HEK293 (cell line): ENCODE data around the gene SYPL2.

ENCODE experiments used
- CTCF ChIA-PET: fragments of 350-600 bp; formaldehyde crosslinking; extraction: SDS; loops from one replicate; lab custom pipeline; 2021; ENCODE audit warnings: antibody characterized with exemption; lab: Yijun Ruan, JAX
- POLR2A ChIA-PET: fragments of 300-600 bp; formaldehyde crosslinking; extraction: SDS; loops from one replicate; lab custom pipeline; 2020; ENCODE audit warnings: antibody characterized with exemption, inconsistent platforms; lab: Yijun Ruan, JAX
- H3K27ac ChIP-seq: fragments of 200-500 bp; sonication (Bioruptor generic); 2 replicates; pipeline ENCODE4 v1.5.1; 2014; ENCODE audit warnings: low read depth, low read length, control low read depth, inconsistent platforms; ENCODE audit errors: extremely low read depth
- H3K36me3 ChIP-seq, 2 experiments: fragments of 200-500 bp in 1 of 2; sonication (Bioruptor generic) in 1 of 2; 1 replicate in 1 of 2; 2 replicates in 1 of 2; pipeline ENCODE4 v1.5.1; 2014 to 2017; ENCODE audit warnings: inconsistent platforms in 2 of 2, low read length in 2 of 2; ENCODE audit not compliant: control insufficient read depth in 2 of 2, insufficient read depth in 1 of 2
- H3K4me1 ChIP-seq: fragments of 200-500 bp; sonication (Bioruptor generic); 2 replicates; pipeline ENCODE4 v1.5.1; 2014; ENCODE audit warnings: mild to moderate bottlenecking, low read length, inconsistent platforms; ENCODE audit not compliant: control insufficient read depth, insufficient read depth
- H3K4me3 ChIP-seq: 2 replicates; pipeline ENCODE4 v1.5.1; 2011; ENCODE audit warnings: low read depth, mild to moderate bottlenecking, control low read depth, low read length, moderate library complexity
- H3K9me3 ChIP-seq: fragments of 200-500 bp; sonication (Bioruptor generic); 2 replicates; pipeline ENCODE4 v1.5.1; 2014; ENCODE audit warnings: low read depth, low read length, inconsistent platforms; ENCODE audit not compliant: control insufficient read depth, insufficient read depth
- KLF10 ChIP-seq: fragments of 450-650 bp; IDR thresholded peaks from 2 replicates; pipeline ENCODE4 v1.5.1; 2018; ENCODE audit warnings: missing biosample characterization, mild to moderate bottlenecking, missing genetic modification characterization
- KLF7 ChIP-seq: fragments of 450-650 bp; formaldehyde crosslinking; IDR thresholded peaks from 2 replicates; pipeline ENCODE4 v1.5.1; 2016; ENCODE audit warnings: missing biosample characterization, missing genetic modification characterization, borderline replicate concordance
- KLF9 ChIP-seq: fragments of 450-650 bp; formaldehyde crosslinking; IDR thresholded peaks from 2 replicates; pipeline ENCODE4 v1.5.1; 2016; ENCODE audit warnings: missing biosample characterization, missing genetic modification characterization, low read depth
- MZF1 ChIP-seq: fragments of 450-650 bp; formaldehyde crosslinking; IDR thresholded peaks from 2 replicates; pipeline ENCODE4 v1.5.1; 2017; ENCODE audit warnings: missing biosample characterization, missing genetic modification characterization, borderline replicate concordance
- OSR2 ChIP-seq: fragments of 450-650 bp; formaldehyde crosslinking; IDR thresholded peaks from 2 replicates; pipeline ENCODE4 v1.5.1; 2016; ENCODE audit warnings: missing biosample characterization, missing genetic modification characterization
- PRDM10 ChIP-seq: fragments of 450-650 bp; formaldehyde crosslinking; IDR thresholded peaks from 2 replicates; pipeline ENCODE4 v1.5.1; 2016; ENCODE audit warnings: missing biosample characterization, missing genetic modification characterization
- SP2 ChIP-seq: fragments of 450-650 bp; formaldehyde crosslinking; IDR thresholded peaks from 2 replicates; pipeline ENCODE4 v1.5.1; 2016; ENCODE audit warnings: missing biosample characterization, missing genetic modification characterization
- SP3 ChIP-seq: fragments of 450-650 bp; formaldehyde crosslinking; IDR thresholded peaks from 2 replicates; pipeline ENCODE4 v1.5.1; 2016; ENCODE audit warnings: missing biosample characterization, missing genetic modification characterization
- YY1 ChIP-seq: fragments of 450-650 bp; formaldehyde crosslinking; IDR thresholded peaks from 2 replicates; pipeline ENCODE4 v1.5.1; 2018; ENCODE audit warnings: missing biosample characterization, missing genetic modification characterization
- ZBTB1 ChIP-seq: fragments of 450-650 bp; formaldehyde crosslinking; IDR thresholded peaks from 2 replicates; pipeline ENCODE4 v1.5.1; 2016; ENCODE audit warnings: missing biosample characterization, missing genetic modification characterization
- ZBTB48 ChIP-seq: fragments of 450-650 bp; formaldehyde crosslinking; IDR thresholded peaks from 2 replicates; pipeline ENCODE4 v1.5.1; 2016; ENCODE audit warnings: missing biosample characterization, missing genetic modification characterization
- ZBTB7A ChIP-seq: fragments of 450-650 bp; formaldehyde crosslinking; IDR thresholded peaks from 2 replicates; pipeline ENCODE4 v1.5.1; 2016; ENCODE audit warnings: low read depth, missing biosample characterization, missing genetic modification characterization
- ZEB2 ChIP-seq: fragments of 450-650 bp; formaldehyde crosslinking; IDR thresholded peaks from 2 replicates; pipeline ENCODE4 v1.5.1; 2016; ENCODE audit warnings: missing biosample characterization, missing genetic modification characterization
- ZFHX2 ChIP-seq: fragments of 450-650 bp; formaldehyde crosslinking; conservative IDR thresholded peaks from 2 replicates; pipeline ENCODE4 v1.5.1; 2016; ENCODE audit warnings: missing biosample characterization, missing genetic modification characterization
- ZNF114 ChIP-seq: fragments of 450-650 bp; formaldehyde crosslinking; IDR thresholded peaks from 2 replicates; pipeline ENCODE4 v1.5.0; 2017; ENCODE audit warnings: missing biosample characterization, missing genetic modification characterization
- ZNF138 ChIP-seq: fragments of 450-650 bp; formaldehyde crosslinking; IDR thresholded peaks from 2 replicates; pipeline ENCODE4 v1.5.1; 2016; ENCODE audit warnings: missing biosample characterization, missing genetic modification characterization, borderline replicate concordance
- ZNF184 ChIP-seq: fragments of 450-650 bp; IDR thresholded peaks from 2 replicates; pipeline ENCODE4 v1.5.1; 2018; ENCODE audit warnings: missing biosample characterization, mild to moderate bottlenecking, missing genetic modification characterization
- ZNF2 ChIP-seq: fragments of 450-650 bp; formaldehyde crosslinking; IDR thresholded peaks from 2 replicates; pipeline ENCODE4 v1.5.1; 2016; ENCODE audit warnings: missing biosample characterization, missing genetic modification characterization
- ZNF202 ChIP-seq: fragments of 450-650 bp; formaldehyde crosslinking; IDR thresholded peaks from 2 replicates; pipeline ENCODE4 v1.5.1; 2016; ENCODE audit warnings: missing biosample characterization, missing genetic modification characterization, borderline replicate concordance
- ZNF324 ChIP-seq: fragments of 450-650 bp; formaldehyde crosslinking; IDR thresholded peaks from 2 replicates; pipeline ENCODE4 v1.5.1; 2016; ENCODE audit warnings: missing biosample characterization, missing genetic modification characterization
- ZNF391 ChIP-seq: fragments of 450-650 bp; formaldehyde crosslinking; IDR thresholded peaks from 2 replicates; pipeline ENCODE4 v1.5.1; 2016; ENCODE audit warnings: low read depth, missing biosample characterization, missing genetic modification characterization, borderline replicate concordance
- ZNF423 ChIP-seq: fragments of 450-650 bp; formaldehyde crosslinking; IDR thresholded peaks from 2 replicates; pipeline ENCODE4 v1.5.1; 2016; ENCODE audit warnings: missing biosample characterization, missing genetic modification characterization
- ZNF426 ChIP-seq: fragments of 450-650 bp; formaldehyde crosslinking; IDR thresholded peaks from 2 replicates; pipeline ENCODE4 v1.5.1; 2017; ENCODE audit warnings: missing biosample characterization, missing genetic modification characterization, mild to moderate bottlenecking, inconsistent platforms, moderate library complexity
- ZNF514 ChIP-seq: fragments of 450-650 bp; formaldehyde crosslinking; IDR thresholded peaks from 2 replicates; pipeline ENCODE4 v1.5.1; 2016; ENCODE audit warnings: missing biosample characterization, missing genetic modification characterization
- ZNF561 ChIP-seq: fragments of 450-650 bp; IDR thresholded peaks from 2 replicates; pipeline ENCODE4 v1.5.1; 2018; ENCODE audit warnings: missing biosample characterization, missing genetic modification characterization, borderline replicate concordance
- ZNF600 ChIP-seq: fragments of 450-650 bp; formaldehyde crosslinking; IDR thresholded peaks from 2 replicates; pipeline ENCODE4 v1.5.1; 2016; ENCODE audit warnings: missing biosample characterization, missing genetic modification characterization
- ZNF645 ChIP-seq: fragments of 450-650 bp; formaldehyde crosslinking; IDR thresholded peaks from 2 replicates; pipeline ENCODE4; 2016; ENCODE audit warnings: missing biosample characterization, missing genetic modification characterization
- ZNF658 ChIP-seq: fragments of 450-650 bp; formaldehyde crosslinking; IDR thresholded peaks from 2 replicates; pipeline ENCODE4; 2016; ENCODE audit warnings: missing biosample characterization, missing genetic modification characterization
- ZNF76 ChIP-seq: fragments of 450-650 bp; formaldehyde crosslinking; IDR thresholded peaks from 2 replicates; pipeline ENCODE4; 2016; ENCODE audit warnings: low read depth, missing biosample characterization, missing genetic modification characterization, borderline replicate concordance
- ZNF843 ChIP-seq: fragments of 450-650 bp; formaldehyde crosslinking; IDR thresholded peaks from 2 replicates; pipeline ENCODE4 v1.5.1; 2016; ENCODE audit warnings: missing biosample characterization, missing genetic modification characterization
- ZSCAN5A ChIP-seq: fragments of 450-650 bp; formaldehyde crosslinking; IDR thresholded peaks from 2 replicates; pipeline ENCODE4 v1.5.1; 2016; ENCODE audit warnings: missing biosample characterization, missing genetic modification characterization

The SYPL2 gene

GRCh38 chr1:109493227-109493626, 26.9 kb downstream of the SYPL2 start (continued):
- TF ChIP-seq SP2 (tag by site-specific recombination) = peak; percentile 48
- no peak for TF ChIP-seq ZNF423
- no peak for TF ChIP-seq MZF1 (tag by site-specific recombination)
- peak; percentile 85 for TF ChIP-seq ZFHX2 (tag by site-specific recombination)
- peak; percentile 30 for TF ChIP-seq SP3 (tag by site-specific recombination)

- Histone ChIP-seq H3K36me3 (peaks cover 0 to 63% of the 10 kb centered on the region in 2 experiments; a peak in 1 of 3 replicates), H3K27ac (peak within 1 kb of the TSS; percentile 6; the same call in 1 of the 2 replicates)
- CTCF ChIA-PET = interaction anchor here (0.5 to 36.3 kb wide), 22 partner anchors 11 to 560 kb away, joined by 3 to 1152 read pairs (median 4); partner anchors contain the start of genes AMIGO1, ATXN7L2 and GPR61
- TF ChIP-seq ZNF324 (tag by site-specific recombination) (peak; percentile 68; the same call in 1 of the 2 replicates), ZNF600 (tag by site-specific recombination) (peak; percentile 91), ZNF658 (no peak), ZNF2 (peak; percentile 100), ZBTB48 (tag by site-specific recombination) (peak; percentile 48; the same call in 1 of the 2 replicates), SP2 (tag by site-specific recombination) (peak; percentile 86), ZNF184 (tag by site-specific recombination) (no peak), ZNF138 (tag by site-specific recombination) (no peak), KLF7 (tag by site-specific recombination) (no peak; the same call in 1 of the 2 replicates), YY1 (tag by site-specific recombination) (peak; percentile 36), ZSCAN5A (tag by site-specific recombination) (peak; percentile 81), ZEB2 (peak; percentile 93), OSR2 (tag by site-specific recombination) (peak; percentile 18; the same call in 1 of the 2 replicates), KLF9 (tag by site-specific recombination) (peak; percentile 95), ZNF561 (tag by site-specific recombination) (peak; percentile 91; the same call in 1 of the 2 replicates), ZNF514 (tag by site-specific recombination) (no peak), ZNF114 (no peak), KLF10 (tag by site-specific recombination) (peak; percentile 66), ZNF645 (tag by site-specific recombination) (no peak), ZNF426 (no peak), ZBTB1 (0 out of 2 replicates have a peak, but pooled peaks have one; percentile 46), ZNF843 (tag by site-specific recombination) (0 out of 2 replicates have a peak, but pooled peaks have one; percentile 60), ZBTB7A (no peak), ZNF76 (peak; percentile 35), ZNF202 (tag by site-specific recombination) (no peak), ZNF391 (tag by site-specific recombination) (0 out of 2 replicates have a peak, but pooled peaks have one; percentile 63), PRDM10 (tag by site-specific recombination) (peak; percentile 80)
Measured at GRCh38 chr1:109493805-109494539, 27.6 kb downstream of the SYPL2 start, which contains the start of gene CYB561D1. CYB561D1 (plus strand) TSS chr1:109494094; CDS start chr1:109494140, 46 bp downstream.

More at GRCh38 chr1:109493805-109494539, 27.6 kb downstream of the SYPL2 start, which contains the start of gene CYB561D1:
- POLR2A ChIA-PET = interaction anchor here (0.6 to 2.9 kb wide), 6 partner anchors 12 to 135 kb away, joined by 3 to 11 read pairs (median 4); partner anchors contain the start of gene GNAI3
- no peaks in the 10 kb centered on the region for H3K9me3 ChIP-seq
- H3K4me3 ChIP-seq = peak within 1 kb of the TSS; percentile 95
- H3K4me1 ChIP-seq = no peaks in the 10 kb centered on the region
